HEK293T (cell line): Measurements from ENCODE around the gene SLC24A4.

Experiments
- FOXA1 ChIP-seq: fragments of 450-650 bp; IDR thresholded peaks from 2 replicates; pipeline ENCODE4 v1.6.1; 2016; ENCODE audit warnings: mild to moderate bottlenecking
- L3MBTL2 ChIP-seq: fragments of 450-650 bp; conservative IDR thresholded peaks from 2 replicates; pipeline ENCODE4 v1.6.1; 2016; ENCODE audit warnings: mild to moderate bottlenecking
- NFRKB ChIP-seq: fragments of 450-650 bp; IDR thresholded peaks from 2 replicates; pipeline ENCODE4 v1.6.1; 2016; ENCODE audit warnings: mild to moderate bottlenecking, moderate library complexity
- TARDBP ChIP-seq: fragments of 450-650 bp; IDR thresholded peaks from 2 replicates; pipeline ENCODE4 v1.6.1; 2016
- TF ChIP-seq, protein P1 (sequence below): fragments of 450-650 bp; IDR thresholded peaks from 2 replicates; pipeline ENCODE4 v1.6.1; 2016

DNA sequence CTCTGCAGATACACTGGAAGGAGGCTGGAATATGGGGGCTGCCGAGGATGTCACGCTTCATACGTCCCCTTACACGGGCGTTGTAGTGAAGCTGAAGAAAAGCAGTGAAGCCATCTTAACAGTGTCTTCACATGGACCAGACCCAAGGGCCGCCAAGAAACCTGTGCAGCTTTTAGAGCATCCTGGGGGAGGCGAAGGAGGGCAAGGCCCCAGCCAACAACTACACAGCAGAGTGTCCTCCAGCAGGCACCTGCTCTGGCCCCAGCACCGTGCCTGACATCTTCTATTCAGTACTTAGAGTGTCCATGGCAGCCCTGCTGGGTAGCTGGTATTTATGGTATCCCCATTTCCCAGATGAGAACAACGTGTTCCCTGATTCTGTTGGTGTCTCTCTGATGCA, 141.8 kb downstream of the SLC24A4 start:
- no peak for TF ChIP-seq L3MBTL2
- no peak for TF ChIP-seq TARDBP
- TF ChIP-seq, protein P1, sequence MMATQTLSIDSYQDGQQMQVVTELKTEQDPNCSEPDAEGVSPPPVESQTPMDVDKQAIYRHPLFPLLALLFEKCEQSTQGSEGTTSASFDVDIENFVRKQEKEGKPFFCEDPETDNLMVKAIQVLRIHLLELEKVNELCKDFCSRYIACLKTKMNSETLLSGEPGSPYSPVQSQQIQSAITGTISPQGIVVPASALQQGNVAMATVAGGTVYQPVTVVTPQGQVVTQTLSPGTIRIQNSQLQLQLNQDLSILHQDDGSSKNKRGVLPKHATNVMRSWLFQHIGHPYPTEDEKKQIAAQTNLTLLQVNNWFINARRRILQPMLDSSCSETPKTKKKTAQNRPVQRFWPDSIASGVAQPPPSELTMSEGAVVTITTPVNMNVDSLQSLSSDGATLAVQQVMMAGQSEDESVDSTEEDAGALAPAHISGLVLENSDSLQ, result no peak
- no peak for TF ChIP-seq FOXA1
- no peak for TF ChIP-seq NFRKB
